ENCODE data around the gene DHRS13. TPM values are rescaled to one million over a fixed set of nuclear protein-coding genes. Genes with fewer than 3 reads are reported as not detected.
A peak's percentile ranks its signal among the peaks of the same experiment; 100 is the strongest.
"Not testable (repeated sequence)": the region's sequence is repeated elsewhere in the genome, so short reads cannot be mapped to it uniquely, and the experiment has no call there.

The DHRS13 gene
- polyA plus RNA-seq, 1 donor, result 12.7 TPM

GRCh38 chr17:28860363-28860808 is 42.5 kb downstream of the DHRS13 start:
- no peak for DNase-seq

DNA sequence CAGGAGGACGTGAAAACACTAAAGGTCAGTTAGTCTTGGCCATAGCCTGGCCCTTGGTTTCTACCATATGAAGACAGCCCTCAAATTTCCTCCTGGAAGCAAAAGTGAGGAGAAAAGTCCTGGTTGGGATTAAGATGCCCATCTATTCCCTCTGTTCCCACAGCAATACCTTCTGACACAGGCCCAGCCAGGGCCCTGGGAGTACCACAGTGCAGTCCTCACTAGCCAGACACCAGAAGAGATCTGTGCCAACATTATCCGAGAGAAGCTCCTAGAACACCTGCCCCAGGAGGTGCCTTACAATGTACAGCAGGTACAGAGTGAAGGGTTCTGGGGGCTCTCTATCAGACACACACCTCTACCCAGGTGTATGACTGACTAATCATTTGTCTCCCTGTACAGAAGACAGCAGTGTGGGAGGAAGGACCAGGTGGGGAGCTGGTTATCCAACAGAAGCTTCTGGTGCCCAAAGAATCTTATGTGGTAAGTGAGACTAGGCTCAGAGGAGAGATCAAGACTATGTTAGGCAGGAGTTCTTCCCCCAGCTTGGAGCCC is 44.0 kb downstream of the DHRS13 start:
- DNase-seq, result no peak

- DNase-seq, result no peak
These were observed 44.7 kb downstream of the DHRS13 start for GRCh38 chr17:28857905-28858800.

GRCh38 chr17:28856028-28856574 is 46.8 kb downstream of the DHRS13 start:
- no peak for DNase-seq

- no peak for DNase-seq
These were observed 47.6 kb downstream of the DHRS13 start for GRCh38 chr17:28855336-28855679.

- DNase-seq, result peak; percentile 87
These were observed 48.2 kb downstream of the DHRS13 start, which contains the start of gene ERAL1 for GRCh38 chr17:28854457-28855335. TSS of gene ERAL1 (plus strand) at chr17:28855016. CDS start at chr17:28855035, 19 bp downstream.

GRCh38 chr17:28853295-28853694 is 49.6 kb downstream of the DHRS13 start:
- DNase-seq, result no peak

GRCh38 chr17:28849281-28849680 is 53.6 kb downstream of the DHRS13 start:
- DNase-seq, result no peak

GRCh38 chr17:28848667-28849066 is 54.2 kb downstream of the DHRS13 start:
- DNase-seq, result not testable (repeated sequence)

Other genes with a start within 250 kb of the DHRS13 start
- gene SDF2, start 241.2 kb downstream of the DHRS13 start, polyA plus RNA-seq (ENCODE audit: insufficient read length), result 76.6 TPM
- 80.6 TPM for gene SUPT6H, start 240.9 kb downstream of the DHRS13 start, polyA plus RNA-seq (ENCODE audit: insufficient read length)
- 10.4 TPM for gene PROCA1, start 191.2 kb downstream of the DHRS13 start, polyA plus RNA-seq (ENCODE audit: insufficient read length)
- gene RAB34, start 185.2 kb downstream of the DHRS13 start, polyA plus RNA-seq (ENCODE audit: insufficient read length), result 181 TPM
- 871 TPM for gene RPL23A, start 183.1 kb downstream of the DHRS13 start, polyA plus RNA-seq (ENCODE audit: insufficient read length)
- 13.6 TPM for gene TLCD1, start 176.8 kb downstream of the DHRS13 start, polyA plus RNA-seq (ENCODE audit: insufficient read length)
- gene NEK8, start 174.3 kb downstream of the DHRS13 start, polyA plus RNA-seq (ENCODE audit: insufficient read length), result 11.2 TPM
- gene TRAF4, start 159.1 kb downstream of the DHRS13 start, polyA plus RNA-seq (ENCODE audit: insufficient read length), result 108 TPM
- gene FAM222B, start 60.3 kb downstream of the DHRS13 start, polyA plus RNA-seq (ENCODE audit: insufficient read length), result 20.6 TPM
- gene ERAL1, start 48.1 kb downstream of the DHRS13 start, polyA plus RNA-seq (ENCODE audit: insufficient read length), result 77.1 TPM
- 78.5 TPM for gene FLOT2, start 5.3 kb downstream of the DHRS13 start, polyA plus RNA-seq (ENCODE audit: insufficient read length)
- gene PHF12, start 48.4 kb upstream of the DHRS13 start, polyA plus RNA-seq (ENCODE audit: insufficient read length), result 57.6 TPM
- 0.63 TPM for gene SEZ6, start 103.0 kb upstream of the DHRS13 start, polyA plus RNA-seq (ENCODE audit: insufficient read length)
- gene PIPOX, start 140.1 kb upstream of the DHRS13 start, polyA plus RNA-seq (ENCODE audit: insufficient read length), result 8.8 TPM